Measurements from ENCODE around the gene MADD.

MADD gene

GRCh38 chr11:47269829-47270305 lies at the start of gene MADD:
Gene MADD, plus strand, starts transcription at chr11:47270133.
- peak; percentile 92 for DNase-seq

- no peak for DNase-seq
Measured at GRCh38 chr11:47220401-47220821, 49.5 kb upstream of the MADD start.

GRCh38 chr11:47222696-47223095 lies 47.2 kb upstream of the MADD start:
- no peak for DNase-seq

GRCh38 chr11:47225552-47226400 lies 44.2 kb upstream of the MADD start:
- DNase-seq: peak in 1 of 2 donors; percentile 40

- DNase-seq: no peak
Measured at GRCh38 chr11:47229161-47229560, 40.8 kb upstream of the MADD start.

GRCh38 chr11:47233051-47233450 lies 36.9 kb upstream of the MADD start:
- DNase-seq: no peak

- DNase-seq: no peak
Measured at GRCh38 chr11:47233989-47234668, 35.8 kb upstream of the MADD start.

GRCh38 chr11:47234669-47235100 lies 35.2 kb upstream of the MADD start:
- DNase-seq: peak; percentile 42 to 44

- no peak for DNase-seq
Measured at GRCh38 chr11:47235163-47235562, 34.8 kb upstream of the MADD start.

GRCh38 chr11:47236482-47236881 lies 33.5 kb upstream of the MADD start:
- DNase-seq: no peak

GRCh38 chr11:47239852-47240251 lies 30.1 kb upstream of the MADD start:
- DNase-seq: no peak

- DNase-seq: no peak
Measured at GRCh38 chr11:47241841-47242301, 28.1 kb upstream of the MADD start.

GRCh38 chr11:47242596-47243192 lies 27.2 kb upstream of the MADD start:
- DNase-seq: no peak

GRCh38 chr11:47243454-47243853 lies 26.5 kb upstream of the MADD start:
- no peak for DNase-seq

GRCh38 chr11:47244448-47245350 lies 25.2 kb upstream of the MADD start:
- DNase-seq: no peak

GRCh38 chr11:47245611-47246357 lies 24.1 kb upstream of the MADD start:
- DNase-seq: no peak

GRCh38 chr11:47247502-47247901 lies 22.4 kb upstream of the MADD start:
- DNase-seq: no peak

GRCh38 chr11:47248304-47248663 lies 21.6 kb upstream of the MADD start:
- DNase-seq: no peak

- DNase-seq: peak; percentile 86 to 88
Measured at GRCh38 chr11:47248664-47249377, 21.1 kb upstream of the MADD start, which contains the start of gene ACP2. Gene ACP2, minus strand, starts transcription at chr11:47248814. Its CDS starts 25 bp downstream, at chr11:47248789.

GRCh38 chr11:47249378-47249715 lies 20.6 kb upstream of the MADD start:
- no peak for DNase-seq

GRCh38 chr11:47251751-47252150 lies 18.2 kb upstream of the MADD start:
- no peak for DNase-seq
